Naive thymus-derived CD4-positive, alpha-beta T cell (primary cell): Measurements from ENCODE around the gene AP1M1. TPM values are rescaled to one million over a fixed set of nuclear protein-coding genes. Genes with fewer than 3 reads are reported as not detected.
A peak's percentile ranks its signal among the peaks of the same experiment; 100 is the strongest.

Source experiments
- ATAC-seq: fragments of 150-1000 bp; cut with Tn5 transposase; 2 replicates; pipeline ENCODE4 v1.10.0; 2021; ENCODE audit warnings: mild to moderate bottlenecking, moderate library complexity
- CTCF ChIA-PET: fragments of 350-600 bp; sonication (Branson Sonifier 250); formaldehyde crosslinking; loops from one replicate; lab custom pipeline; 2021; ENCODE audit warnings: antibody characterized with exemption; lab: Charles Lee
- POLR2A ChIA-PET: fragments of 350-600 bp; sonication (Branson Sonifier 250); formaldehyde crosslinking; loops from one replicate; lab custom pipeline; 2021; ENCODE audit warnings: antibody characterized with exemption, inconsistent platforms; lab: Charles Lee
- DNase-seq, 9 donors: peaks; one replicate each; pipeline versions ENCODE4 v3.0.0 to v3.0.0-alpha.2; 2020 to 2022; ENCODE audit warnings: mixed read lengths in 1 of 9
- H3K27ac ChIP-seq: one replicate; pipeline ENCODE4 v1.7.0; 2013; ENCODE audit warnings: mild to moderate bottlenecking, low read depth, low read length, moderate library complexity
- H3K27me3 ChIP-seq, 2 donors: one replicate each; pipeline ENCODE4 v1.7.0; 2013; ENCODE audit warnings: low read length in 2 of 2, mild to moderate bottlenecking in 2 of 2, moderate library complexity in 2 of 2; ENCODE audit not compliant: control insufficient read depth in 2 of 2, insufficient read depth in 2 of 2
- H3K36me3 ChIP-seq, 3 experiments: 1 replicate in 2 of 3; 2 replicates in 1 of 3; pipeline ENCODE4 v1.7.0; 2013; ENCODE audit warnings: low read length in 3 of 3, mild to moderate bottlenecking in 3 of 3, moderate library complexity in 1 of 3; ENCODE audit not compliant: insufficient read depth in 3 of 3, control insufficient read depth in 2 of 3
- H3K4me1 ChIP-seq, 2 donors: one replicate each; pipeline ENCODE4 v1.7.0; 2013; ENCODE audit warnings: low read length in 2 of 2, mild to moderate bottlenecking in 2 of 2, moderate library complexity in 1 of 2; ENCODE audit not compliant: control insufficient read depth in 2 of 2, insufficient read depth in 2 of 2
- H3K4me3 ChIP-seq: 2 replicates; pipeline ENCODE4 v1.7.0; 2013; ENCODE audit warnings: mild to moderate bottlenecking, low read length
- H3K9me3 ChIP-seq, 3 experiments: 1 replicate in 2 of 3; 2 replicates in 1 of 3; pipeline ENCODE4 v1.7.0; 2013; ENCODE audit warnings: low read length in 3 of 3; ENCODE audit not compliant: control insufficient read depth in 2 of 3
- H3K27ac Mint-ChIP-seq, 9 donors: one replicate each; pipeline ENCODE4 v1.8.0; 2020 to 2022; ENCODE audit warnings: mixed read lengths in 9 of 9, mild to moderate bottlenecking in 8 of 9, moderate library complexity in 5 of 9, inconsistent platforms in 2 of 9
- H3K27me3 Mint-ChIP-seq, 5 donors: one replicate each; pipeline ENCODE4 v1.8.0; 2021 to 2022; ENCODE audit warnings: mixed read lengths in 5 of 5, mild to moderate bottlenecking in 1 of 5
- H3K36me3 Mint-ChIP-seq, 5 donors: one replicate each; pipeline ENCODE4 v1.8.0; 2020 to 2022; ENCODE audit warnings: mixed read lengths in 5 of 5, mild to moderate bottlenecking in 3 of 5, inconsistent platforms in 1 of 5
- H3K4me1 Mint-ChIP-seq, 7 donors: one replicate each; pipeline ENCODE4 v1.8.0; 2020 to 2022; ENCODE audit warnings: mixed read lengths in 7 of 7, mild to moderate bottlenecking in 3 of 7, inconsistent platforms in 1 of 7
- H3K4me3 Mint-ChIP-seq, 10 donors: one replicate each; pipeline ENCODE4 v1.8.0; 2020 to 2022; ENCODE audit warnings: mild to moderate bottlenecking in 10 of 10, mixed read lengths in 10 of 10, moderate library complexity in 6 of 10, inconsistent platforms in 2 of 10
- H3K9me3 Mint-ChIP-seq, 11 donors: one replicate each; pipeline ENCODE4 v1.8.0; 2020 to 2022; ENCODE audit warnings: mixed read lengths in 11 of 11, mild to moderate bottlenecking in 4 of 11, inconsistent platforms in 1 of 11, moderate library complexity in 1 of 11
- intact Hi-C, 2 donors: fragments of 100-400 bp; cut with micrococcal nuclease; formaldehyde crosslinking; loops; one replicate each; pipeline ENCODE4 v1.15.1; 2023
- polyA plus RNA-seq, 2 donors: library from polyadenylated mRNA; unstranded; fragments of 300-500 nt; fragmentation: Illumina TruSeq; gene quantifications; one replicate each; pipeline ENCODE4 v1.2.3, GENCODE V29; 2021
- total RNA-seq, 6 experiments: library from RNA in 5 of 6; stranded (reverse) in 5 of 6; gene quantifications; 1 replicate in 5 of 6; 2 replicates in 1 of 6; pipeline ENCODE4 v1.2.3 and lab custom pipeline; 2021 to 2026

The AP1M1 gene
- total and polyA plus RNA-seq, 7 experiments from 2014 or later, result 94.9 to 169 (median 134) TPM

- H3K36me3 Mint-ChIP-seq, result peaks cover 9 to 46% (median 20%) of the 10 kb centered on the region in 5 donors
- Histone ChIP-seq H3K9me3 (no peaks in the 10 kb centered on the region), H3K27ac (no peak overlapping the region), H3K27me3 (no peaks in the 10 kb centered on the region), H3K4me1 (no peaks in the 10 kb centered on the region), H3K4me3 (no peak overlapping the region), H3K36me3 (peaks cover 8 to 59% (median 15%) of the 10 kb centered on the region in 3 experiments)
- intact Hi-C loops, result no loop called here
- H3K4me3 Mint-ChIP-seq, result no peak overlapping the region
- no peak for ATAC-seq
- CTCF ChIA-PET, result interaction anchor here (0.7 kb wide), 1 partner anchor 11 kb away, joined by 3 read pairs; no protein-coding TSS in a partner anchor
- POLR2A ChIA-PET, result interaction anchor here (1.9 kb wide), 1 partner anchor 13 kb away, joined by 6 read pairs; no protein-coding TSS in a partner anchor
- DNase-seq, result no peak
- H3K4me1 Mint-ChIP-seq, result peaks cover 0 to 30% (median 7%) of the 10 kb centered on the region in 7 donors
- H3K9me3 Mint-ChIP-seq, result no peaks in the 10 kb centered on the region
- H3K27ac Mint-ChIP-seq, result peak overlapping the region in 1 of 9 donors; percentile 12
- H3K27me3 Mint-ChIP-seq, result no peaks in the 10 kb centered on the region
Observed at GRCh38 chr19:16156904-16157303, 40.8 kb upstream of the AP1M1 start.

- ChIA-PET POLR2A (interaction anchor here (1.9 kb wide), 1 partner anchor 13 kb away, joined by 6 read pairs; no protein-coding TSS in a partner anchor), CTCF (interaction anchor here (0.6 kb wide), 1 partner anchor 225 kb away, joined by 4 read pairs; no protein-coding TSS in a partner anchor)
- H3K9me3 ChIP-seq, result no peaks in the 10 kb centered on the region
- peaks cover 9 to 43% (median 20%) of the 10 kb centered on the region in 5 donors for H3K36me3 Mint-ChIP-seq
- peak overlapping the region in 1 of 9 donors; percentile 65 for H3K27ac Mint-ChIP-seq
- H3K27ac ChIP-seq, result no peak overlapping the region
- DNase-seq (no peak), ATAC-seq (no peak)
- intact Hi-C loops, result no loop called here
- H3K4me1 ChIP-seq, result no peaks in the 10 kb centered on the region
- H3K4me3 ChIP-seq, result no peak overlapping the region
- H3K9me3 Mint-ChIP-seq, result no peaks in the 10 kb centered on the region
- no peaks in the 10 kb centered on the region for H3K27me3 ChIP-seq
- H3K4me1 Mint-ChIP-seq, result peaks cover 0 to 31% (median 7%) of the 10 kb centered on the region in 7 donors
- no peak overlapping the region for H3K4me3 Mint-ChIP-seq
- no peaks in the 10 kb centered on the region for H3K27me3 Mint-ChIP-seq
- H3K36me3 ChIP-seq, result peaks cover 8 to 55% (median 15%) of the 10 kb centered on the region in 3 experiments
Observed at GRCh38 chr19:16157601-16158000, 40.1 kb upstream of the AP1M1 start.

- H3K36me3 ChIP-seq, result peaks cover 5 to 34% (median 10%) of the 10 kb centered on the region in 3 experiments
- peaks cover 8 to 29% (median 18%) of the 10 kb centered on the region in 5 donors for H3K36me3 Mint-ChIP-seq
- intact Hi-C loops, result no loop called here
- CTCF ChIA-PET, result no interaction called here
- H3K9me3 Mint-ChIP-seq, result no peaks in the 10 kb centered on the region
- DNase-seq, result no peak
- no peaks in the 10 kb centered on the region for H3K4me1 ChIP-seq
- no peak overlapping the region for H3K27ac ChIP-seq
- no peaks in the 10 kb centered on the region for H3K27me3 Mint-ChIP-seq
- H3K27me3 ChIP-seq, result no peaks in the 10 kb centered on the region
- H3K27ac Mint-ChIP-seq, result peak overlapping the region in 2 of 9 donors; percentile 62 to 69
- POLR2A ChIA-PET, result no interaction called here
- H3K4me1 Mint-ChIP-seq, result peaks cover 0 to 27% (median 7%) of the 10 kb centered on the region in 7 donors
- no peak overlapping the region for H3K4me3 ChIP-seq
- H3K9me3 ChIP-seq, result no peaks in the 10 kb centered on the region
- ATAC-seq, result no peak
- H3K4me3 Mint-ChIP-seq, result no peak overlapping the region
Observed at GRCh38 chr19:16159655-16160054, 38.1 kb upstream of the AP1M1 start.

GRCh38 chr19:16160445-16160942 is 37.2 kb upstream of the AP1M1 start:
- H3K27me3 Mint-ChIP-seq, result no peaks in the 10 kb centered on the region
- POLR2A ChIA-PET, result no interaction called here

GRCh38 chr19:16160943-16161560 is 36.7 kb upstream of the AP1M1 start:
- POLR2A ChIA-PET, result no interaction called here
- peak in 1 of 9 donors; percentile 68 for DNase-seq
- Histone ChIP-seq H3K9me3 (no peaks in the 10 kb centered on the region), H3K27ac (no peak overlapping the region), H3K4me3 (no peak overlapping the region), H3K4me1 (no peaks in the 10 kb centered on the region), H3K27me3 (no peaks in the 10 kb centered on the region), H3K36me3 (peaks cover 0 to 20% (median 5%) of the 10 kb centered on the region in 3 experiments)
- H3K4me1 Mint-ChIP-seq, result peaks cover 0 to 21% (median 0%) of the 10 kb centered on the region in 7 donors
- H3K9me3 Mint-ChIP-seq, result no peaks in the 10 kb centered on the region
- no peak overlapping the region for H3K4me3 Mint-ChIP-seq
- peak overlapping the region in 1 of 9 donors; percentile 74 for H3K27ac Mint-ChIP-seq
- H3K27me3 Mint-ChIP-seq, result no peaks in the 10 kb centered on the region
- intact Hi-C loops, result no loop called here
- peaks cover 0 to 16% (median 9%) of the 10 kb centered on the region in 5 donors for H3K36me3 Mint-ChIP-seq
- CTCF ChIA-PET, result interaction anchor here (0.6 kb wide), 1 partner anchor 161 kb away, joined by 3 read pairs; no protein-coding TSS in a partner anchor
- ATAC-seq, result peak; percentile 40

More at GRCh38 chr19:16160445-16160942, 37.2 kb upstream of the AP1M1 start:
- no peak for DNase-seq
- no peak overlapping the region for H3K27ac ChIP-seq
- H3K4me3 Mint-ChIP-seq, result no peak overlapping the region
- H3K27ac Mint-ChIP-seq, result no peak overlapping the region
- no peaks in the 10 kb centered on the region for H3K9me3 ChIP-seq
- no peak overlapping the region for H3K4me3 ChIP-seq
- peak; percentile 14 for ATAC-seq
- intact Hi-C loops, result no loop called here
- no peaks in the 10 kb centered on the region for H3K27me3 ChIP-seq
- peaks cover 0 to 20% (median 9%) of the 10 kb centered on the region in 5 donors for H3K36me3 Mint-ChIP-seq
- peaks cover 0 to 26% (median 5%) of the 10 kb centered on the region in 3 experiments for H3K36me3 ChIP-seq
- CTCF ChIA-PET, result no interaction called here
- peaks cover 0 to 21% (median under 1%) of the 10 kb centered on the region in 7 donors for H3K4me1 Mint-ChIP-seq
- H3K4me1 ChIP-seq, result no peaks in the 10 kb centered on the region
- H3K9me3 Mint-ChIP-seq, result no peaks in the 10 kb centered on the region

GRCh38 chr19:16161840-16162239 is 35.9 kb upstream of the AP1M1 start:
- H3K4me1 ChIP-seq, result no peaks in the 10 kb centered on the region
- DNase-seq (no peak), ATAC-seq (no peak)
- Mint-ChIP-seq H3K9me3 (no peaks in the 10 kb centered on the region), H3K36me3 (peaks cover 0 to 10% (median 4%) of the 10 kb centered on the region in 5 donors), H3K4me1 (peaks cover 0 to 17% (median 0%) of the 10 kb centered on the region in 7 donors), H3K4me3 (no peak overlapping the region), H3K27me3 (no peaks in the 10 kb centered on the region), H3K27ac (no peak overlapping the region)
- POLR2A ChIA-PET, result no interaction called here
- intact Hi-C loops, result no loop called here
- no peak overlapping the region for H3K4me3 ChIP-seq
- peaks cover 0 to 12% (median 5%) of the 10 kb centered on the region in 3 experiments for H3K36me3 ChIP-seq
- CTCF ChIA-PET, result interaction anchor here (0.6 to 0.8 kb wide), 3 partner anchors 11 to 1060 kb away, joined by 3 to 7 read pairs (median 3); no protein-coding TSS in a partner anchor
- no peak overlapping the region for H3K27ac ChIP-seq
- no peaks in the 10 kb centered on the region for H3K9me3 ChIP-seq
- no peaks in the 10 kb centered on the region for H3K27me3 ChIP-seq
